Caco-2 (cell line): ENCODE data around the gene CARS2. TPM values are rescaled to one million over a fixed set of nuclear protein-coding genes. Genes with fewer than 3 reads are reported as not detected.

Experiments
- BruUV-seq: library from RNA; stranded (reverse); fragments of 400-500 nt; replicated peaks from 2 replicates; lab custom pipeline; 2021; lab: Mats Ljungman, UMichigan
- CTCF ChIA-PET: fragments of 300-600 bp; sonication (Branson Sonifier 250); formaldehyde crosslinking; loops from one replicate; lab custom pipeline; 2022; ENCODE audit warnings: antibody characterized with exemption; lab: Charles Lee
- POLR2A ChIA-PET: fragments of 300-600 bp; sonication (Branson Sonifier 250); formaldehyde crosslinking; loops from one replicate; lab custom pipeline; 2022; ENCODE audit warnings: antibody characterized with exemption; lab: Charles Lee
- DNase-seq, 2 experiments: peaks; one replicate each; pipeline versions ENCODE4 v3.0.0 to v3.0.0-alpha.2; 2020 to 2022
- H3K27me3 ChIP-seq: replicated peaks from 2 replicates; pipeline ENCODE4 v1.6.0; 2011; ENCODE audit warnings: low read length; ENCODE audit not compliant: control insufficient read depth, insufficient read depth
- H3K36me3 ChIP-seq: 2 replicates; pipeline ENCODE4 v1.5.1; 2011; ENCODE audit warnings: low read length; ENCODE audit not compliant: control insufficient read depth, insufficient read depth
- H3K4me1 ChIP-seq: fragments of 250-450 bp; sonication (Bioruptor Pico); 2 replicates; pipeline ENCODE4 v1.5.1; 2020; ENCODE audit warnings: mild to moderate bottlenecking
- H3K4me3 ChIP-seq: 2 replicates; pipeline ENCODE4 v1.5.1; 2011; ENCODE audit warnings: low read depth, mild to moderate bottlenecking, control low read depth, low read length
- H3K9me3 ChIP-seq: fragments of 250-450 bp; sonication (Bioruptor Pico); 2 replicates; pipeline ENCODE4 v1.5.1; 2020; ENCODE audit warnings: mild to moderate bottlenecking, moderate library complexity
- H3K27ac Mint-ChIP-seq: one replicate; pipeline ENCODE4 v1.8.0; 2022; ENCODE audit warnings: mixed read lengths; ENCODE audit not compliant: unreplicated experiment
- H3K27me3 Mint-ChIP-seq: one replicate; pipeline ENCODE4 v1.8.0; 2022; ENCODE audit warnings: mixed read lengths; ENCODE audit not compliant: insufficient read depth, unreplicated experiment
- H3K36me3 Mint-ChIP-seq: one replicate; pipeline ENCODE4 v1.8.0; 2022; ENCODE audit warnings: mild to moderate bottlenecking, mixed read lengths; ENCODE audit not compliant: insufficient read depth, unreplicated experiment
- H3K4me1 Mint-ChIP-seq: one replicate; pipeline ENCODE4 v1.8.0; 2022; ENCODE audit warnings: low read depth, mixed read lengths; ENCODE audit not compliant: unreplicated experiment
- H3K4me3 Mint-ChIP-seq: one replicate; pipeline ENCODE4 v1.8.0; 2022; ENCODE audit warnings: mild to moderate bottlenecking, moderate library complexity, mixed read lengths; ENCODE audit not compliant: unreplicated experiment
- H3K9me3 Mint-ChIP-seq: one replicate; pipeline ENCODE4 v1.8.0; 2022; ENCODE audit warnings: mixed read lengths; ENCODE audit not compliant: unreplicated experiment
- intact Hi-C: fragments of 100-400 bp; cut with micrococcal nuclease; formaldehyde crosslinking; loops from one replicate; pipeline ENCODE4 v1.10.0; 2022; ENCODE audit not compliant: unreplicated experiment
- total RNA-seq: library from RNA; stranded (reverse); gene quantifications from 2 replicates; pipeline ENCODE4 v1.2.3, GENCODE V29; 2022
- TF ChIP-seq, protein P1 (sequence below), 2 experiments: fragments of 200-600 bp in 1 of 2; IDR thresholded peaks; 1 replicate in 1 of 2; 2 replicates in 1 of 2; pipeline versions ENCODE4 v1.5.1 to v1.8.0; 2011 to 2022; ENCODE audit warnings: antibody characterized with exemption in 1 of 2, control low read depth in 1 of 2, inconsistent platforms in 1 of 2, low read depth in 1 of 2, low read length in 1 of 2, mild to moderate bottlenecking in 1 of 2, moderate library complexity in 1 of 2; ENCODE audit not compliant: insufficient read depth in 1 of 2, severe bottlenecking in 1 of 2, unreplicated experiment in 1 of 2

Gene CARS2
- total RNA-seq, 1 experiment from 2014 or later, result 63.1 TPM

DNA sequence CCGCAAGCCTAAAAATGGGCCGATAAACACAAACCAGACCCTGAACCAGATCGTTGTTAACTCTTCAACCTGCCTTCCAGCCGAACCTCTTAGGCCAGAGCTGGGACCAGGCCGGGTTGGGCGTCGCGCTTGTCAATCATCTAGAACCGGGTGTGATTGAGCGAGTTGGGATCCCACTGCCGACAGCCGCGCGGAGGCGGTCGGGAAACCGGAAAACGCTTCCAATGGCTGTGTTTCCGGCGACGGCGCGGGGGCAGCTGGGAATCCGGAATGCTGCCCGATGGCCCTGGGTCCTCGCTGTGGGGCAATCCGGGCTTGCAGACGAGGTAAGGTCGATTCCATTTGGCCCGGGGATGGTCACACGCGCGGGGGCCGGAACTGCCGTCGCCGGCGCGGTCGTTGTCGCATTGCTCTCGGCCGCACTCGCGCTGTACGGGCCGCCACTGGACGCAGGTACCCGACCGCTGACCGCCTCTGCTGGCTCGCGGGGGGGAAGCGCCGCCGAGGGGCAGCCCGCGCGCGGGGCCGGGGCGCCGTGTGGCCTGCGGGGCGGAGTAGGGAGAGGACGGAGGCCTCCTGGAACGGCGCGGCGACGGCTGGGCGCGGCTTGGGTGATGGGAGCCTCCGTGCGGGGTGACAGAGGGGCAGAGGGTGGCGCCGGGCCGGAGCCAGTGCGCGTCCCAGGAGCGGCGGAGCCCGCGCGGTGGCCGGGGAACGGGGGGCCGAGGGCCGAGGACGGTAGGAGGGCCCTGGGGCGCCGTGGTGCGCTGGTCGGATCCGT lies 90.4 kb downstream of the CARS2 start, which contains the start of gene NAXD:
TSS of gene NAXD (plus strand) at position 224 of the 781 bp plus-strand sequence. CDS start at position 281, 57 bp downstream.
- Mint-ChIP-seq H3K36me3 (peaks cover 34% of the 10 kb centered on the region), H3K27me3 (no peaks in the 10 kb centered on the region)
- H3K4me1 ChIP-seq, result peaks cover 33% of the 10 kb centered on the region

DNA sequence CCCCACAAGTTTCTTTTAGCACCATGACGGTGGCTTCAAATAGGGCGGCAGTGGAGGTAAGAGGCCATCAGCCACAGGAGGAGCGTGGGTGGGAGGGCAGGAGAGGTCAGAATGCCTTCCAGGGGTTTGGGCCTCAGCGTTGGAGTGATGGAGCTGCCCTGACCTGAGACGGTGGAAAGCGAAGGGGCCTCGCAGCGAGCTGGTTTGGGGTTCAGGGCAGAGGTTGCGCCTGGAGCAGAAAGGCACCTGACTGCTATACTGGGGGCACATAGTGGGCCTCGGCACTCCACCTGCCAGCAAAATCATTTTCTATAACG lies 91.0 kb downstream of the CARS2 start:
- peaks cover 11% of the 10 kb centered on the region for H3K4me1 Mint-ChIP-seq
- intact Hi-C loops, result loop anchor here (1.0 to 2.0 kb wide), 2 partner anchors 22 to 100 kb away; no protein-coding TSS in a partner anchor
- H3K36me3 ChIP-seq, result no peaks in the 10 kb centered on the region
- peak overlapping the region; percentile 96 for H3K27ac Mint-ChIP-seq
- H3K27me3 ChIP-seq, result no peaks in the 10 kb centered on the region
- peak overlapping the region; percentile 88 for H3K4me3 Mint-ChIP-seq
- peaks cover 32% of the 10 kb centered on the region for H3K4me1 ChIP-seq
- TF ChIP-seq, protein P1, sequence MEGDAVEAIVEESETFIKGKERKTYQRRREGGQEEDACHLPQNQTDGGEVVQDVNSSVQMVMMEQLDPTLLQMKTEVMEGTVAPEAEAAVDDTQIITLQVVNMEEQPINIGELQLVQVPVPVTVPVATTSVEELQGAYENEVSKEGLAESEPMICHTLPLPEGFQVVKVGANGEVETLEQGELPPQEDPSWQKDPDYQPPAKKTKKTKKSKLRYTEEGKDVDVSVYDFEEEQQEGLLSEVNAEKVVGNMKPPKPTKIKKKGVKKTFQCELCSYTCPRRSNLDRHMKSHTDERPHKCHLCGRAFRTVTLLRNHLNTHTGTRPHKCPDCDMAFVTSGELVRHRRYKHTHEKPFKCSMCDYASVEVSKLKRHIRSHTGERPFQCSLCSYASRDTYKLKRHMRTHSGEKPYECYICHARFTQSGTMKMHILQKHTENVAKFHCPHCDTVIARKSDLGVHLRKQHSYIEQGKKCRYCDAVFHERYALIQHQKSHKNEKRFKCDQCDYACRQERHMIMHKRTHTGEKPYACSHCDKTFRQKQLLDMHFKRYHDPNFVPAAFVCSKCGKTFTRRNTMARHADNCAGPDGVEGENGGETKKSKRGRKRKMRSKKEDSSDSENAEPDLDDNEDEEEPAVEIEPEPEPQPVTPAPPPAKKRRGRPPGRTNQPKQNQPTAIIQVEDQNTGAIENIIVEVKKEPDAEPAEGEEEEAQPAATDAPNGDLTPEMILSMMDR (IDR thresholded peaks at IDR 0.05; ENCODE audit: insufficient read depth in 1 of 2, low read depth in 1 of 2, low read length in 1 of 2, severe bottlenecking in 1 of 2, unreplicated experiment in 1 of 2), result no peak
- CTCF ChIA-PET, result interaction anchor here (1.0 kb wide), 2 partner anchors 12 to 300 kb away, joined by 3 to 4 read pairs; partner anchors contain the start of gene ANKRD10
- H3K9me3 Mint-ChIP-seq, result no peaks in the 10 kb centered on the region
- TSS peak; percentile 85 for BruUV-seq
- POLR2A ChIA-PET, result interaction anchor here (0.6 to 1.3 kb wide), 3 partner anchors 97 to 101 kb away, joined by 3 to 7 read pairs (median 6); no protein-coding TSS in a partner anchor
- no peaks in the 10 kb centered on the region for H3K27me3 Mint-ChIP-seq
- H3K9me3 ChIP-seq, result no peaks in the 10 kb centered on the region
- peak overlapping the region; percentile 96 for H3K4me3 ChIP-seq
- DNase-seq, result no peak
- H3K36me3 Mint-ChIP-seq, result peaks cover 34% of the 10 kb centered on the region

More for the DNA sequence above, 90.4 kb downstream of the CARS2 start, which contains the start of gene NAXD:
- Mint-ChIP-seq H3K4me3 (peak within 1 kb of the TSS; percentile 88), H3K4me1 (peaks cover 5% of the 10 kb centered on the region), H3K27ac (peak within 1 kb of the TSS; percentile 96), H3K9me3 (no peaks in the 10 kb centered on the region)
- Histone ChIP-seq H3K36me3 (no peaks in the 10 kb centered on the region), H3K9me3 (no peaks in the 10 kb centered on the region), H3K27me3 (no peaks in the 10 kb centered on the region), H3K4me3 (peak within 1 kb of the TSS; percentile 96)
- TF ChIP-seq, protein P1 (IDR thresholded peaks at IDR 0.05; ENCODE audit: insufficient read depth in 1 of 2, low read depth in 1 of 2, low read length in 1 of 2, severe bottlenecking in 1 of 2, unreplicated experiment in 1 of 2), result no peak
- ChIA-PET POLR2A (interaction anchor here (0.6 to 1.3 kb wide), 3 partner anchors 97 to 101 kb away, joined by 3 to 7 read pairs (median 6); no protein-coding TSS in a partner anchor), CTCF (interaction anchor here (0.5 to 1.0 kb wide), 3 partner anchors 13 to 299 kb away, joined by 3 to 4 read pairs (median 3); partner anchors contain the start of gene ANKRD10)
- intact Hi-C loops, result loop anchor here (1.0 to 2.0 kb wide), 3 partner anchors 15 to 99 kb away; no protein-coding TSS in a partner anchor
- BruUV-seq, result no TSS peak
- peak; percentile 97 to 98 for DNase-seq

DNA sequence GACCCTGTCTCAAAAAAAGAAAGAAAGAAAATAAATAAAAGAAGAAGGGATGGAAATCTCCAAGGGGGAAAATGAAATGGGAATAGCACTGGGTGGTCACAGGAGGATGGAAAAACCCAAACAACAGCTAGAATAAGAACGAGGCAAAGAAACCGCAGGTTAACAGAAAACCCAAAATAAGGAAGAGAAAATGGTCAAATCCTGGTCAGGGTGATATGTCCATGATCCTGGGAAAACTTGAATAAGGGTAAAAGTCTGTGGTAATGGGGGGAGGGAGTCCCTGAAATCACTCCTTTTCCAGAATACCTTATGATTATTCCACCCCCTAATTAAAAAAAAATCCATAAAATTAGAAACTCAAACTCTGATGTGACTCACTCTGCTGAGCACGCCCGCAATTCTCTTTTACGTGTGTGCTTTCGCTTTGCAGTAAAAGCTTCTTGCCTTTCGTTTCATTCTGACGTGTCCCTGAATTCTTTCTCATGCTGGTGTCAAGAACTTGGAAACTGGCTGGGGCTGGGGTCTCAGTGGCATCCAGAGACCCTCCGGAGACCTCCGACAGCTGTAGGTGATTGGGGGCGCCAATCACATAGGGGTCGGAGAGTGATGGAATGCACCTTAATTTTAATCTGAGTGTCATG lies 94.8 kb downstream of the CARS2 start:
- H3K27me3 ChIP-seq, result no peaks in the 10 kb centered on the region
- peaks cover 16% of the 10 kb centered on the region for H3K4me1 ChIP-seq
- no peaks in the 10 kb centered on the region for H3K9me3 Mint-ChIP-seq
- H3K4me1 Mint-ChIP-seq, result peaks cover 12% of the 10 kb centered on the region
- TF ChIP-seq, protein P1 (IDR thresholded peaks at IDR 0.05; ENCODE audit: insufficient read depth in 1 of 2, low read depth in 1 of 2, low read length in 1 of 2, severe bottlenecking in 1 of 2, unreplicated experiment in 1 of 2), result no peak
- H3K4me3 ChIP-seq, result no peak overlapping the region
- H3K36me3 Mint-ChIP-seq, result peaks cover 13% of the 10 kb centered on the region
- H3K4me3 Mint-ChIP-seq, result no peak overlapping the region
- CTCF ChIA-PET, result no interaction called here
- no peaks in the 10 kb centered on the region for H3K27me3 Mint-ChIP-seq
- H3K36me3 ChIP-seq, result no peaks in the 10 kb centered on the region
- DNase-seq, result no peak
- intact Hi-C loops, result no loop called here
- H3K27ac Mint-ChIP-seq, result peak overlapping the region; percentile 32
- POLR2A ChIA-PET, result no interaction called here
- no TSS peak for BruUV-seq
- no peaks in the 10 kb centered on the region for H3K9me3 ChIP-seq
